Measurements from ENCODE around the gene VAPA. TPM values are rescaled to one million over a fixed set of nuclear protein-coding genes. Genes with fewer than 3 reads are reported as not detected.

VAPA gene, protein sequence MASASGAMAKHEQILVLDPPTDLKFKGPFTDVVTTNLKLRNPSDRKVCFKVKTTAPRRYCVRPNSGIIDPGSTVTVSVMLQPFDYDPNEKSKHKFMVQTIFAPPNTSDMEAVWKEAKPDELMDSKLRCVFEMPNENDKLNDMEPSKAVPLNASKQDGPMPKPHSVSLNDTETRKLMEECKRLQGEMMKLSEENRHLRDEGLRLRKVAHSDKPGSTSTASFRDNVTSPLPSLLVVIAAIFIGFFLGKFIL
- 137 to 142 TPM (median 137 TPM) in 3 replicates for total RNA-seq (2021)
- Bru-seq, nascent RNA = percentile 94 among the genes with signal in this experiment
- long read RNA-seq, experiment 1, full-length matches to known transcripts = 601 of 634 reads
- long read RNA-seq, experiment 1, partial matches to known transcripts = 4 of 634 reads
- long read RNA-seq, experiment 1, other reads (novel, unspliced or antisense) = 29 of 634 reads
- long read RNA-seq, experiment 2, full-length matches to known transcripts = 103 of 167 reads
- long read RNA-seq, experiment 2, partial matches to known transcripts = 32 of 167 reads
- long read RNA-seq, experiment 2, other reads (novel, unspliced or antisense) = 32 of 167 reads
- long read RNA-seq, experiment 3, full-length matches to known transcripts = 31 of 33 reads
- long read RNA-seq, experiment 3, partial matches to known transcripts = 1 of 33 reads
- long read RNA-seq, experiment 3, other reads (novel, unspliced or antisense) = 1 of 33 reads

GRCh38 chr18:9913526-9914333, at the start of gene VAPA:
Gene VAPA (plus strand): TSS chr18:9914016. CDS start chr18:9914257, 241 bp downstream.
- peaks cover 5% of the 10 kb centered on the region; the same call in 1 of the 2 replicates for H3K9me3 Mint-ChIP-seq
- peak; percentile 94 for DNase-seq (ENCODE audit: low spot score)
- ATAC-seq = peak; percentile 88
- H3K4me1 Mint-ChIP-seq = peaks cover 23% of the 10 kb centered on the region
- no peak within 1 kb of the TSS; the same call in 1 of the 2 replicates for H3K27ac Mint-ChIP-seq
- no peaks in the 10 kb centered on the region for H3K36me3 Mint-ChIP-seq
- peak within 1 kb of the TSS; percentile 85 for H3K4me3 Mint-ChIP-seq
- H3K27me3 Mint-ChIP-seq (ENCODE audit: low read depth) = no peaks in the 10 kb centered on the region
- CTCF ChIA-PET = interaction anchor here (0.5 to 1.3 kb wide), 6 partner anchors 9 to 955 kb away, joined by 3 read pairs; no protein-coding TSS in a partner anchor
- POLR2A ChIA-PET = interaction anchor here (0.6 to 1.8 kb wide), 6 partner anchors 9 to 299 kb away, joined by 3 to 8 read pairs (median 5); no protein-coding TSS in a partner anchor
- no peak for TF ChIP-seq OVOL2 (CRISPR knock-in tag; IDR thresholded peaks at IDR 0.05; ENCODE audit: borderline replicate concordance)
- TF ChIP-seq, protein P1, sequence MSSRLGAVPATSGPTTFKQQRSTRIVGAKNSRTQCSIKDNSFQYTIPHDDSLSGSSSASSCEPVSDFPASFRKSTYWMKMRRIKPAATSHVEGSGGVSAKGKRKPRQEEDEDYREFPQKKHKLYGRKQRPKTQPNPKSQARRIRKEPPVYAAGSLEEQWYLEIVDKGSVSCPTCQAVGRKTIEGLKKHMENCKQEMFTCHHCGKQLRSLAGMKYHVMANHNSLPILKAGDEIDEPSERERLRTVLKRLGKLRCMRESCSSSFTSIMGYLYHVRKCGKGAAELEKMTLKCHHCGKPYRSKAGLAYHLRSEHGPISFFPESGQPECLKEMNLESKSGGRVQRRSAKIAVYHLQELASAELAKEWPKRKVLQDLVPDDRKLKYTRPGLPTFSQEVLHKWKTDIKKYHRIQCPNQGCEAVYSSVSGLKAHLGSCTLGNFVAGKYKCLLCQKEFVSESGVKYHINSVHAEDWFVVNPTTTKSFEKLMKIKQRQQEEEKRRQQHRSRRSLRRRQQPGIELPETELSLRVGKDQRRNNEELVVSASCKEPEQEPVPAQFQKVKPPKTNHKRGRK (CRISPR knock-in tag; IDR thresholded peaks at IDR 0.05; ENCODE audit: borderline replicate concordance) = no peak
- TF ChIP-seq HMGA2 (CRISPR knock-in tag; IDR thresholded peaks at IDR 0.05) = no peak
- TF ChIP-seq MXD4 (CRISPR knock-in tag; IDR thresholded peaks at IDR 0.05; ENCODE audit: borderline replicate concordance) = no peak
- no peak for TF ChIP-seq PREB (CRISPR knock-in tag; IDR thresholded peaks at IDR 0.05; ENCODE audit: borderline replicate concordance)
- TF ChIP-seq TEAD1 (CRISPR knock-in tag; IDR thresholded peaks at IDR 0.05) = no peak; the same call in 1 of the 2 replicates
- TF ChIP-seq, protein P2, sequence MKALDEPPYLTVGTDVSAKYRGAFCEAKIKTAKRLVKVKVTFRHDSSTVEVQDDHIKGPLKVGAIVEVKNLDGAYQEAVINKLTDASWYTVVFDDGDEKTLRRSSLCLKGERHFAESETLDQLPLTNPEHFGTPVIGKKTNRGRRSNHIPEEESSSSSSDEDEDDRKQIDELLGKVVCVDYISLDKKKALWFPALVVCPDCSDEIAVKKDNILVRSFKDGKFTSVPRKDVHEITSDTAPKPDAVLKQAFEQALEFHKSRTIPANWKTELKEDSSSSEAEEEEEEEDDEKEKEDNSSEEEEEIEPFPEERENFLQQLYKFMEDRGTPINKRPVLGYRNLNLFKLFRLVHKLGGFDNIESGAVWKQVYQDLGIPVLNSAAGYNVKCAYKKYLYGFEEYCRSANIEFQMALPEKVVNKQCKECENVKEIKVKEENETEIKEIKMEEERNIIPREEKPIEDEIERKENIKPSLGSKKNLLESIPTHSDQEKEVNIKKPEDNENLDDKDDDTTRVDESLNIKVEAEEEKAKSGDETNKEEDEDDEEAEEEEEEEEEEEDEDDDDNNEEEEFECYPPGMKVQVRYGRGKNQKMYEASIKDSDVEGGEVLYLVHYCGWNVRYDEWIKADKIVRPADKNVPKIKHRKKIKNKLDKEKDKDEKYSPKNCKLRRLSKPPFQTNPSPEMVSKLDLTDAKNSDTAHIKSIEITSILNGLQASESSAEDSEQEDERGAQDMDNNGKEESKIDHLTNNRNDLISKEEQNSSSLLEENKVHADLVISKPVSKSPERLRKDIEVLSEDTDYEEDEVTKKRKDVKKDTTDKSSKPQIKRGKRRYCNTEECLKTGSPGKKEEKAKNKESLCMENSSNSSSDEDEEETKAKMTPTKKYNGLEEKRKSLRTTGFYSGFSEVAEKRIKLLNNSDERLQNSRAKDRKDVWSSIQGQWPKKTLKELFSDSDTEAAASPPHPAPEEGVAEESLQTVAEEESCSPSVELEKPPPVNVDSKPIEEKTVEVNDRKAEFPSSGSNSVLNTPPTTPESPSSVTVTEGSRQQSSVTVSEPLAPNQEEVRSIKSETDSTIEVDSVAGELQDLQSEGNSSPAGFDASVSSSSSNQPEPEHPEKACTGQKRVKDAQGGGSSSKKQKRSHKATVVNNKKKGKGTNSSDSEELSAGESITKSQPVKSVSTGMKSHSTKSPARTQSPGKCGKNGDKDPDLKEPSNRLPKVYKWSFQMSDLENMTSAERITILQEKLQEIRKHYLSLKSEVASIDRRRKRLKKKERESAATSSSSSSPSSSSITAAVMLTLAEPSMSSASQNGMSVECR (CRISPR knock-in tag; IDR thresholded peaks at IDR 0.05; ENCODE audit: borderline replicate concordance) = peak; percentile 55; the same call in 1 of the 2 replicates
- TF ChIP-seq NFE2L1 (CRISPR knock-in tag; IDR thresholded peaks at IDR 0.05) = no peak
- peak; percentile 96 for TF ChIP-seq SP1 (CRISPR knock-in tag; conservative IDR thresholded peaks at IDR 0.05)
- peak; percentile 60; the same call in 1 of the 2 replicates for TF ChIP-seq FOXK1 (CRISPR knock-in tag; IDR thresholded peaks at IDR 0.05)
- peak; percentile 69; the same call in 1 of the 2 replicates for TF ChIP-seq E2F5 (CRISPR knock-in tag; IDR thresholded peaks at IDR 0.05)
- TF ChIP-seq RELA (CRISPR knock-in tag; IDR thresholded peaks at IDR 0.05; ENCODE audit: borderline replicate concordance) = peak; percentile 24; the same call in 1 of the 2 replicates
- peak; percentile 94 for TF ChIP-seq USF1 (CRISPR knock-in tag; IDR thresholded peaks at IDR 0.05)
- no peak for TF ChIP-seq CBFB (CRISPR knock-in tag; IDR thresholded peaks at IDR 0.05; ENCODE audit: low read depth)
- TF ChIP-seq IRF2 (CRISPR knock-in tag; IDR thresholded peaks at IDR 0.05; ENCODE audit: borderline replicate concordance, low read depth) = no peak
- no peak for TF ChIP-seq GRHL2 (CRISPR knock-in tag; IDR thresholded peaks at IDR 0.05; ENCODE audit: insufficient replicate concordance, severe bottlenecking)
- no peak for TF ChIP-seq ZBTB43 (CRISPR knock-in tag; IDR thresholded peaks at IDR 0.05)
- TF ChIP-seq, protein P3, sequence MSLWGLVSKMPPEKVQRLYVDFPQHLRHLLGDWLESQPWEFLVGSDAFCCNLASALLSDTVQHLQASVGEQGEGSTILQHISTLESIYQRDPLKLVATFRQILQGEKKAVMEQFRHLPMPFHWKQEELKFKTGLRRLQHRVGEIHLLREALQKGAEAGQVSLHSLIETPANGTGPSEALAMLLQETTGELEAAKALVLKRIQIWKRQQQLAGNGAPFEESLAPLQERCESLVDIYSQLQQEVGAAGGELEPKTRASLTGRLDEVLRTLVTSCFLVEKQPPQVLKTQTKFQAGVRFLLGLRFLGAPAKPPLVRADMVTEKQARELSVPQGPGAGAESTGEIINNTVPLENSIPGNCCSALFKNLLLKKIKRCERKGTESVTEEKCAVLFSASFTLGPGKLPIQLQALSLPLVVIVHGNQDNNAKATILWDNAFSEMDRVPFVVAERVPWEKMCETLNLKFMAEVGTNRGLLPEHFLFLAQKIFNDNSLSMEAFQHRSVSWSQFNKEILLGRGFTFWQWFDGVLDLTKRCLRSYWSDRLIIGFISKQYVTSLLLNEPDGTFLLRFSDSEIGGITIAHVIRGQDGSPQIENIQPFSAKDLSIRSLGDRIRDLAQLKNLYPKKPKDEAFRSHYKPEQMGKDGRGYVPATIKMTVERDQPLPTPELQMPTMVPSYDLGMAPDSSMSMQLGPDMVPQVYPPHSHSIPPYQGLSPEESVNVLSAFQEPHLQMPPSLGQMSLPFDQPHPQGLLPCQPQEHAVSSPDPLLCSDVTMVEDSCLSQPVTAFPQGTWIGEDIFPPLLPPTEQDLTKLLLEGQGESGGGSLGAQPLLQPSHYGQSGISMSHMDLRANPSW (CRISPR knock-in tag; conservative IDR thresholded peaks at IDR 0.05; ENCODE audit: low read depth) = no peak
